ENCODE results near the gene SHH.

- TF ChIP-seq POLR2A (IDR thresholded peaks at IDR 0.05; ENCODE audit: low read length): no peak
- TF ChIP-seq GATA1 (IDR thresholded peaks at IDR 0.05; ENCODE audit: low read depth, low read length): no peak
Observed at GRCh38 chr7:155834486-155835048, 22.3 kb upstream of the SHH start.
